ENCODE measurements around the gene AUTS2. TPM values are rescaled to one million over a fixed set of nuclear protein-coding genes. Genes with fewer than 3 reads are reported as not detected.

AUTS2 gene
- total RNA-seq, 1 experiment from 2014 or later: 256 TPM

DNA sequence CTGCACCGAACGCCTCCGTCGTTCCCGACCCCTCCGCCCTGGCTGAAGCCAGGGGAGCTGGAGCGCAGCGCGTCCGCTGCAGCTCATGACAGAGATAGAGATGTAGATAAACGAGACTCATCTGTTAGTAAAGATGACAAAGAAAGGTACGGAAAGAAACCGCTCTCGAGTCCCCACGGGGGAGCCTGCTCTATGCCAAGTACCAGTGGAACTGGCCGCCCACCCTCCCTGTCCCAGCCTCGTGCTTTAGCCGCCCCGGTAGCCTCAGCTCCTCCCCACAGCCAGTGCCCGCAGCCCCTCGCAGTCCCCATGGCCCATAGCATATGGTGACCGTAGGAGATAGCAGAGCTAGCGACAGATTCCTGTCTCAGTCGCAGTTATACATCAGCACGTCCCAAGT lies 1189.0 kb downstream of the AUTS2 start:
- Histone ChIP-seq H3K23me2 (ENCODE audit: insufficient read length, low read depth, low read length, poor library complexity, severe bottlenecking) (no peaks in the 10 kb centered on the region), H3K23ac (ENCODE audit: insufficient read length, low read depth, low read length) (no peak overlapping the region), H3K9me3 (ENCODE audit: control insufficient read depth, low read depth, low read length) (no peaks in the 10 kb centered on the region), H3K79me1 (ENCODE audit: insufficient read depth, low read depth, low read length, poor library complexity, severe bottlenecking) (no peaks in the 10 kb centered on the region), H2BK120ac (ENCODE audit: low read depth, low read length, poor library complexity, severe bottlenecking) (no peak overlapping the region), H4K8ac (replicated peaks; ENCODE audit: insufficient read length, low read depth, low read length) (no peak overlapping the region), H3K27ac (ENCODE audit: insufficient read length, low read depth, low read length) (no peak overlapping the region), H2BK12ac (ENCODE audit: insufficient read length, low read depth, low read length) (no peak overlapping the region), H2BK15ac (ENCODE audit: low read depth, low read length) (no peak overlapping the region), H4K20me1 (ENCODE audit: control insufficient read depth, insufficient read depth, insufficient read length) (no peaks in the 10 kb centered on the region), H3K56ac (ENCODE audit: insufficient read length, low read depth, low read length) (no peak overlapping the region), H3K4ac (ENCODE audit: low read depth, low read length) (no peak overlapping the region), H3K27me3 (ENCODE audit: insufficient read depth, low read length) (no peaks in the 10 kb centered on the region), H4K91ac (ENCODE audit: insufficient read length, low read depth, low read length) (no peak overlapping the region), H3K4me2 (ENCODE audit: insufficient read depth, insufficient read length, low read length) (no peak overlapping the region), H4K5ac (ENCODE audit: insufficient read length, low read depth, low read length) (no peak overlapping the region), H3K79me2 (ENCODE audit: insufficient read depth, low read length) (no peaks in the 10 kb centered on the region), H2AK5ac (ENCODE audit: insufficient read length, low read length) (no peak overlapping the region), H3T11ph (ENCODE audit: low read length) (no peak overlapping the region), H3K9ac (ENCODE audit: extremely low read depth, insufficient read length, low read length) (no peak overlapping the region), H3K14ac (ENCODE audit: insufficient read depth, low read length) (no peak overlapping the region), H2BK20ac (ENCODE audit: low read depth, low read length, poor library complexity, severe bottlenecking) (no peak overlapping the region), H3K4me1 (ENCODE audit: insufficient read depth, low read length) (no peaks in the 10 kb centered on the region), H2BK5ac (ENCODE audit: insufficient read length, low read length) (no peak overlapping the region), H3K18ac (ENCODE audit: insufficient read length, low read depth, low read length) (no peak overlapping the region), H2AFZ (ENCODE audit: low read length) (no peak overlapping the region)
- Mint-ChIP-seq H3K27ac (peak overlapping the region; percentile 61 to 74 (median 69); a peak in 4 of 7 replicates), H3K4me1 (peaks cover under 1 to 6% of the 10 kb centered on the region in 2 experiments; a peak in 3 of 4 replicates), H3K9me3 (no peaks in the 10 kb centered on the region), H3K36me3 (ENCODE audit: insufficient read depth in 1 of 3, low read depth in 3 of 3) (peaks cover 73 to 99% (median 97%) of the 10 kb centered on the region in 3 experiments), H3K4me3 (no peak overlapping the region; a peak in 1 of 5 replicates), H3K27me3 (ENCODE audit: low read depth) (peaks cover 2% of the 10 kb centered on the region; the same call in 1 of the 2 replicates)
- no peak for DNase-seq
- no CpG with 5 or more reads among the region's 25 CpGs for WGBS (ENCODE audit: extremely low coverage, insufficient read length, low lambda C conversion rate)
- TF ChIP-seq, protein P1, sequence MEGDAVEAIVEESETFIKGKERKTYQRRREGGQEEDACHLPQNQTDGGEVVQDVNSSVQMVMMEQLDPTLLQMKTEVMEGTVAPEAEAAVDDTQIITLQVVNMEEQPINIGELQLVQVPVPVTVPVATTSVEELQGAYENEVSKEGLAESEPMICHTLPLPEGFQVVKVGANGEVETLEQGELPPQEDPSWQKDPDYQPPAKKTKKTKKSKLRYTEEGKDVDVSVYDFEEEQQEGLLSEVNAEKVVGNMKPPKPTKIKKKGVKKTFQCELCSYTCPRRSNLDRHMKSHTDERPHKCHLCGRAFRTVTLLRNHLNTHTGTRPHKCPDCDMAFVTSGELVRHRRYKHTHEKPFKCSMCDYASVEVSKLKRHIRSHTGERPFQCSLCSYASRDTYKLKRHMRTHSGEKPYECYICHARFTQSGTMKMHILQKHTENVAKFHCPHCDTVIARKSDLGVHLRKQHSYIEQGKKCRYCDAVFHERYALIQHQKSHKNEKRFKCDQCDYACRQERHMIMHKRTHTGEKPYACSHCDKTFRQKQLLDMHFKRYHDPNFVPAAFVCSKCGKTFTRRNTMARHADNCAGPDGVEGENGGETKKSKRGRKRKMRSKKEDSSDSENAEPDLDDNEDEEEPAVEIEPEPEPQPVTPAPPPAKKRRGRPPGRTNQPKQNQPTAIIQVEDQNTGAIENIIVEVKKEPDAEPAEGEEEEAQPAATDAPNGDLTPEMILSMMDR (conservative IDR thresholded peaks at IDR 0.05): no peak

Measured in H9 (cell line).